ENCODE data around the gene KLHL22.

KLHL22 gene

DNA sequence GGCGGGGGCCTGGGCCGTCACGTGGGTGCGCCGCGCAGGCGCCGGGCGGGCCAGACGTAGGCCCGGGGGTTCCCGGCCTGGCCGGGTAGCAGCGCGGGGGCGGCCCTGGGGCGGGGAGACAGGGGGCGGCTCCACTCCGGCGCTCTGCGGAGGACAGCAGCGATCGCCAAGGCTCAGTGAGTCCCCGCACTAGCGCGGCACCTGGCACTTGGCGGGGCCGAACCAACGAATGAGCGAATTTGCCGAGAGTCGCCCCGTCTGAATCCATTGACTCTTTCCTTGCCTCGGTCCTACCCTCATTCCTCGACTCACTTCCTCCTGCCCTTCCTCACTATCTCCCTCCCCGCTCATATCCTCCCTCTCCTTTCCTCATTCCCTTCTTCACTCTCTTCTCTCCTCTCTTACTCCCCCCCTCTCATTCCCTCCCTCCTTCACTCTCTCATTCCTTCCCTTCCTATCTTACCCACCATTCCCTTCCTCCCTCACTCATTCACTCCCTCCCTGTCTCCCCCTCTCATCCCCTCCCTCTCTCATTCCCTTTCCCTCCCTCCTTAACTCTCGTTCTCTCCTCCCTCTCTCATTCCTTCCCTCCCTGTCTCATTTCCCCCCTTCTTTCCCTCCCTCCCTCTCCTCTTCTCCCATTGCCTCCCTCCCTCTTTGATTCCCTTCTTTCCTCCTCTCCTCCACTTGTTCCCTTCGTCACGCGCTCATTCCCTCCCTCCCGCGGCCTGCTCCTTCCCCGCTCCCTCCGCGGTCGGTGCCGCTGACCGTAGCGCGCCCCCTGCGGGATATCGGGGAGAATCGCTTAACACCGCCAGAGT, 476 bp upstream of the KLHL22 start:
- TF ChIP-seq CTCF (IDR thresholded peaks at IDR 0.05; ENCODE audit: low read length, missing control alignments) = peak; percentile 73
- DNase-seq (ENCODE audit: low read depth) = peak; percentile 90
- peak overlapping the region; percentile 72 for H3K4me3 ChIP-seq (replicated peaks; ENCODE audit: low read depth, low read length)

DNA sequence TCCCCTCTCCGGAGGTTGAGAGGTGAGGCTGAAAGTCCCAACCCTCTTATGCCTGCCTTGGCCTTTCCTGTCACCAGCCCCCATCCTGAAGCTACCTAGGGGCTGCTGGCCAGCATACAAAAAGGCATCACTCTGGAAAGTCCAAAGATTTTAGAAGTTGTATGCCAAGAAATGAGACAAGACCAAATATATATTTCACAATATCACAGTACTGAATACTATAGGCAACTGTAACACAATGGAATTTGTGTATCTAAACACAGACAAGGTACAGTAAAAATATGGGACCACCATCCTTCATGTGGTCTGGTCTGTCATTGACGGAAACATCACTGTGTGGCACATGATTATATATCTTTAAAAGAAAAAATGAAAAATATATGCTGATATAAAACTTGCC, 4.2 kb downstream of the KLHL22 start:
- H3K4me3 ChIP-seq (replicated peaks; ENCODE audit: low read depth, low read length) = no peak overlapping the region
- TF ChIP-seq CTCF (IDR thresholded peaks at IDR 0.05; ENCODE audit: low read length, missing control alignments) = no peak
- no peak for DNase-seq (ENCODE audit: low read depth)

GRCh38 chr22:20490941-20491307, 4.7 kb downstream of the KLHL22 start:
- no peak for TF ChIP-seq CTCF (IDR thresholded peaks at IDR 0.05; ENCODE audit: low read length, missing control alignments)
- no peak overlapping the region for H3K4me3 ChIP-seq (replicated peaks; ENCODE audit: low read depth, low read length)
- DNase-seq (ENCODE audit: low read depth) = no peak

DNA sequence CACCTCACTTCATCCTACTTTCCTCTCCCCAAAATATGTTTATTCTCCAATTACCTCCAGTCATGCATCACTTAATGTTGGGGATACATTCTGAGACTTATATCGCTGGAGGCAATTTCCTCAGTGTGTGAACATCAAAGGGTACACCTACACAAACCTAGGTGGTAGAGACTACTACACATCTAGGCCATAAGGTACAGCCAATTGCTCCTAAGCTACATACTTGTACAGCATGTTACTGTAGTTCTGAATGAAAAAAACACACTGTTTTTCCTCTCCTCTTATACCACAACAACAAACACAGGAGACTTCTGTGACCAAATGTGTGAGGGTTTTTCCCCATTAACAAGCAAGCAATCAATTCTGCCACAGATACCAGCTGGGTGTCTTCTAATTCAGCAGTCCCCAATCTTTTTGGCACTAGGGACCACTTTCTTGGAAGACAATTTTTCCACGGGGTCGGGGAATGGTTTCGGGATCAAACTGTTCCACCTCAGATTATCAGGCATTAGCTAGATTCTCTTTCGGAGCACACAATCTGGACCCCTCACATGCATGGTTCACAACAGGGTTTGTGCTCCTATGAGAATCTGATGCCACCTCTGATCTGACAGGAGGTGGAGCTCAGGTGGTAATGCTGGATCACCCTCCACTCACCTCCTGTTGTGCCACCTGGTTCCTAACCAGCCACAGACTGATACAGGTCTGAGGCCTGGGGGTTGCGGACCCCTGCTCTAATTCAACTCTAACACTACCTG, 5.2 kb downstream of the KLHL22 start:
- no peak for TF ChIP-seq CTCF (IDR thresholded peaks at IDR 0.05; ENCODE audit: low read length, missing control alignments)

GRCh38 chr22:20488946-20489345, 6.6 kb downstream of the KLHL22 start:
- no peak for TF ChIP-seq CTCF (IDR thresholded peaks at IDR 0.05; ENCODE audit: low read length, missing control alignments)
- no peak overlapping the region for H3K4me3 ChIP-seq (replicated peaks; ENCODE audit: low read depth, low read length)
- DNase-seq (ENCODE audit: low read depth) = no peak

More for the DNA sequence above, 5.2 kb downstream of the KLHL22 start:
- H3K4me3 ChIP-seq (replicated peaks; ENCODE audit: low read depth, low read length) = no peak overlapping the region
- DNase-seq (ENCODE audit: low read depth) = no peak

GRCh38 chr22:20487715-20488114, 7.9 kb downstream of the KLHL22 start:
- no peak for TF ChIP-seq CTCF (IDR thresholded peaks at IDR 0.05; ENCODE audit: low read length, missing control alignments)
- no peak overlapping the region for H3K4me3 ChIP-seq (replicated peaks; ENCODE audit: low read depth, low read length)
- DNase-seq (ENCODE audit: low read depth) = no peak

Data from fibroblast of pulmonary artery (primary cell).